Gastroesophageal sphincter (tissue), 3 donors: ENCODE measurements around the gene SHANK3.

Source experiments
- CTCF ChIP-seq, 4 experiments: fragments of 200-600 bp in 2 of 4; fragments of 450-650 bp in 2 of 4; sonication (generic) in 1 of 4; IDR thresholded peaks; one replicate each; pipeline ENCODE4 v1.5.1; 2017 to 2019; ENCODE audit warnings: antibody characterized with exemption in 4 of 4, mild to moderate bottlenecking in 2 of 4, moderate library complexity in 2 of 4
- POLR2A ChIP-seq, 2 donors: fragments of 450-650 bp; IDR thresholded peaks; one replicate each; pipeline ENCODE4 v1.6.1; 2017; ENCODE audit warnings: antibody characterized with exemption in 2 of 2, mild to moderate bottlenecking in 2 of 2, moderate library complexity in 1 of 2
- POLR2AphosphoS5 ChIP-seq: sonication (generic); formaldehyde crosslinking; IDR thresholded peaks from one replicate; pipeline ENCODE4 v1.6.1; 2017; ENCODE audit warnings: antibody characterized with exemption

GRCh38 chr22:50686794-50687193 lies 14.2 kb downstream of the SHANK3 start:
- no peak for TF ChIP-seq CTCF (IDR thresholded peaks at IDR 0.05)
- TF ChIP-seq POLR2AphosphoS5, result no peak
- no peak for TF ChIP-seq POLR2A (IDR thresholded peaks at IDR 0.05)
